C1 segment of cervical spinal cord (tissue), 14 donors: Measurements from ENCODE around the gene APOC4.
"Not testable (repeated sequence)": the region's sequence is repeated elsewhere in the genome, so short reads cannot be mapped to it uniquely, and the experiment has no call there.

ENCODE experiments used
- DNase-seq, 14 donors: peaks; one replicate each; lab custom pipeline; 2025; lab: John Stamatoyannopoulos, UW

APOC4 gene

DNA sequence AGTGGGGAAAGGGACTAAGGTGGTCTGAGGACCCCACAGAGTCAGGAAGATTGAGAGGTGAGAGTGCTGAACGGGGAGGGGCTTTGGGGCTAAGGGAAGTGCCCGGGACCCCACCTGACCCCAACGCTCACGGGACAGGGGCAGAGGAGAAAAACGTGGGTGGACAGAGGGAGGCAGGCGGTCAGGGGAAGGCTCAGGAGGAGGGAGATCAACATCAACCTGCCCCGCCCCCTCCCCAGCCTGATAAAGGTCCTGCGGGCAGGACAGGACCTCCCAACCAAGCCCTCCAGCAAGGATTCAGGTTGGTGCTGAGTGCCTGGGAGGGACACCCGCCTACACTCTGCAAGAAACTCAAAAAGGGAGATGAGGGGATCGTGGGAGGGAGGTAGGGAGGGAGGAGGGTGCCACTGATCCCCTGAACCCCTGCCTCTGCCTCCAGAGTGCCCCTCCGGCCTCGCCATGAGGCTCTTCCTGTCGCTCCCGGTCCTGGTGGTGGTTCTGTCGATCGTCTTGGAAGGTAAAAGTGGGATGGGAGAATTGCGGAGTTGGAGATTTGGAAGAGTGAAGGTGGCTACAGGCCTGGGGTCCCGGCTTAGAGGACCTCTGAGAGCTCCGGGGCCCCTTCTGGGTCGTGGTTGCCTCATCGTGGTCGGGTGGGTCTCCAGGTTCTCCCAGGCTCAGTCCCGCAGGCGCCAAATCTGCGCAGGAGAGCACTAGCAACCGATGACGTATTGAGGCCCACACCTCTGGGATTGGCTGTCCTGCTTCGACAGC, 27.4 kb upstream of the APOC4 start, which contains the start of gene APOC1:
Gene APOC1 (plus strand): TSS at position 176 of the 774 bp plus-strand sequence. CDS start 284 bp downstream, at position 460.
- DNase-seq = peak; percentile 15 to 72 (median 48)

- no peak for DNase-seq
Measured at GRCh38 chr19:44924243-44924725, 17.8 kb upstream of the APOC4 start.

GRCh38 chr19:44925114-44925891, 16.7 kb upstream of the APOC4 start:
- peak in 13 of 14 donors; percentile 25 to 91 (median 73) for DNase-seq

- not testable (repeated sequence) for DNase-seq
Measured at GRCh38 chr19:44926245-44927077, 15.6 kb upstream of the APOC4 start.

- no peak for DNase-seq
Measured at GRCh38 chr19:44927746-44928145, 14.3 kb upstream of the APOC4 start.

GRCh38 chr19:44930088-44930487, 11.9 kb upstream of the APOC4 start:
- DNase-seq = no peak

GRCh38 chr19:44931541-44931940, 10.5 kb upstream of the APOC4 start:
- no peak for DNase-seq

DNA sequence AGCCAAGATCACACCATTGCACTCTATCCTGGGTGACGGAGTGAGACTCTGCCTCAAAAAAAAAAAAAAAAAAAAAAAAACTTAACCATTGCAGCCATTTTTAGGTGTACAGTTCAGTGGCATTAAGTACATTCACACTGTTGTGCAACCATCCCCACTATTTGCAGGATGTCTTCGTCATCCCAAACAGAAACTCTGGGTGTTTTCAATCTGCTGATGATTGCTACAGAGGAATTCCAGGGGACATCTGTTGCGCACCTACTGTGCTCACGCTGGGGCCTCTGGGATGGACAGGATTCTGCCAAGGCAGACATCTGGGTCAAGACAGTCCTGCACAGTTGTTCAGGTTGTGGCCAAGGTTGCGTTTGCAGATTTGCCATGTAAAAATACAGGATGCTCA, 2.4 kb upstream of the APOC4 start:
- no peak for DNase-seq

DNA sequence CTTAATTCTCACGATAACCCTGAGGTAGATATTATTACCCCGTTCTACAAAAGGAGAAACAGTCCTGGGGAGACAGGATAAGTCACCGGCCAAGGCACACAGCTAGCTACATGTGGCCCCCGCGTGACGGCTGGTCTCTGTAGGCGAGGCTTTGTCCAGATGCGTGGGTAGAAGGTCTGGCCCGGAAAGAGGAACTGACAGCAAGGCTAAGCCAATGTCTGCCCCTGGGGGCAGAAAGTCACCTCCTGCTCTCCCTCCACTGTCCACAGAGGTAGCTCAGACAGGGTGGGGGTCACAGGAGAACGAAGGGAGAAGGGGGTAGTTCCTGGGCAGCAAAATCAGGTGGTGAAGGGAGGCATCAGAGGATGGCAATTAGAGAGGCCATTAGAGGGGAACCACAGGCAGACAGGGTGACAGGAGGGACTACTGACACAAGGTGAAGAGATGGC, 1.8 kb downstream of the APOC4 start:
- peak in 10 of 14 donors; percentile 14 to 68 (median 36) for DNase-seq

DNA sequence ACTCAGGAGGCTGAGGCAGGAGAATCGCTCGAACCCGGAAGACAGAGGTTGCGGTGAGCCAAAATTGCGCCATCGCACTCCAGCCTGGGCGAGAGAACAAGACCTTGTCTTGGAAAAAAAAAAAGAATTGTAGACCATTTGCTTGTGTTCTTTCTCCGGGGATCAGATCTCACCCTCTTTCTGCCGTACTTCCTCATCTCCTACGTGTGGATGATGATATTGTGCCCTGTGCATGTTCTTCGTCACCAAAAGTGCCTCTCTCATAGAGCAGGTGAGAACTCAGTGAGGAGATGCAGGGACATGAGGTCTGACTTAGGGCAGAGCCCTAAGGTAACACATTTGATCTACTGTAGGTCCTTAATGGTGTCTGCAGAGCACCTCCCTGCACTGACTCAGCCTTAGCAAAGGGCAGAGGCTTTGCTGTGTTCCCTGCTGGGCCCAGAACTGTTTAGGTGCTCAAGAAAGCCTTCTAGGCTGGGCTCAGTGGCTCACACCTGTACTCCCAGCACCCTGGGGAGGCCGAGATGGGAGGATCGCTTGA, 5.1 kb downstream of the APOC4 start:
- DNase-seq = peak in 3 of 14 donors; percentile 3 to 19 (median 17)

GRCh38 chr19:44948237-44948636, 6.2 kb downstream of the APOC4 start:
- DNase-seq = no peak

DNA sequence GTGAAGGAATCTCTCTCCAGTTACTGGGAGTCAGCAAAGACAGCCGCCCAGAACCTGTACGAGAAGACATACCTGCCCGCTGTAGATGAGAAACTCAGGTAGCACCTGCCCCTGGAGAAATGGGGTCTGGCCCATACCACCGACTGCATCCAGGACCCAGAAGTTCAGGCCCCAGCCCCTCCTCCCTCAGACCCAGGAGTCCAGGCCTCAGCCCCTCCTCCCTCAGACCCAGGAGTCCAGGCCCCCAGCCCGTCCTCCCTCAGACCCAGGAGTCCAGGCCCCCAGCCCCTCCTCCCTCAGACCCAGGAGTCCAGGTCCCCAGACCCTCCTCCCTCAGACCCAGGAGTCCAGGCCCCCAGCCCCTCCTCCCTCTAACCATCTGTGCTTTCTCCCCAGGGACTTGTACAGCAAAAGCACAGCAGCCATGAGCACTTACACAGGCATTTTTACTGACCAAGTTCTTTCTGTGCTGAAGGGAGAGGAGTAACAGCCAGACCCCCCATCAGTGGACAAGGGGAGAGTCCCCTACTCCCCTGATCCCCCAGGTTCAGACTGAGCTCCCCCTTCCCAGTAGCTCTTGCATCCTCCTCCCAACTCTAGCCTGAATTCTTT, 6.8 kb downstream of the APOC4 start:
- no peak for DNase-seq

GRCh38 chr19:44949550-44949949, 7.5 kb downstream of the APOC4 start:
- no peak for DNase-seq

- DNase-seq = peak in 13 of 14 donors; percentile 11 to 86 (median 68)
Measured at GRCh38 chr19:44951179-44952159, 9.4 kb downstream of the APOC4 start.

GRCh38 chr19:44954278-44954648, 12.2 kb downstream of the APOC4 start:
- DNase-seq = no peak

DNA sequence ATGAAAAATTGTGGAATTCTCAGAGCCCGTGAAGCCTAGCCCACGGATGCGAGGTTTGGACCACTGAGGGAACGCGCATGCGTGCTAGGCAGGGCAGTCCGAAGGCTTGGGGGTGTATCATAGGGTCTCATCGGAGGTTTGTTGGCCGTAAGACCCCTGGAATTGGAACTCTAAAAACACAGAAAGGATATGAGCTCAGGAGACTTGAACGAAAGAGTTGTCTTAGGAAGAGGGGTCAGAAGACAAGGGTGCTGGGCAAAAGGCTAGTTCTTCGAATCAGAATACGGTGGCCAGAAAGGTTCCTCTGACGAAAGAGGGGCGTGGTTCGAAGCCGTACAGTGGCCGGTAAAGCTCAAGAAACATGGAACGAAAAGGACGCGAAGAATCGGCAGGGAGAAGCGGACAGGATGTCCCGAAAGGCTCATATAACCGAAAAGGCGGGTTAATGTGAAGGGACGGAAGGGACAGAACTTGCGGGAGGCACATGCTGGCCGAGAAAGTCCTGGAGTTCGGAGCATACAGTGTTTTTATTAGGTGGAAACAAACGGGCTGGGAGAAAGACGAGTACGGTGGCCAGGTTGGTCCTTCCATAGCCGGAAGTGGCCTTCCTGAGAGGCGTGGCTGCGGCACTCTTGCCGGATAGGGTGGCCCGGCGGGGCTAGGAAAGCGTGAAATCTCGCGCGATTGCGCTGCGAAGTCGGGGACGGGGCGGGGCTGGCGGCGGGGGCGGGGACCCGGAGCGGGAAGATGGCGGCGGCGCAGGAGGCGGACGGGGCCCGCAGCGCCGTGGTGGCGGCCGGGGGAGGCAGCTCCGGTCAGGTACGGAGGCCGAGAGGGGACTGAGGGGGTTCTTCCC, 12.8 kb downstream of the APOC4 start, which contains the start of gene CLPTM1:
Gene CLPTM1 (plus strand): TSS at position 732 of the 856 bp plus-strand sequence. CDS start 16 bp downstream, at position 748.
- peak; percentile 58 to 98 (median 95) for DNase-seq

- peak in 1 of 14 donors; percentile 9 for DNase-seq
Measured at GRCh38 chr19:44955505-44956439, 13.7 kb downstream of the APOC4 start.
